Measurements from ENCODE around the gene CYB5A. TPM values are rescaled to one million over a fixed set of nuclear protein-coding genes. Genes with fewer than 3 reads are reported as not detected.

Gene CYB5A
- total and polyA plus RNA-seq, 9 of the 15 experiments (the other 6 are each of a cell fraction or from before 2014, with no cell fraction given) = 11.9 to 22.6 (median 14.1) TPM

DNA sequence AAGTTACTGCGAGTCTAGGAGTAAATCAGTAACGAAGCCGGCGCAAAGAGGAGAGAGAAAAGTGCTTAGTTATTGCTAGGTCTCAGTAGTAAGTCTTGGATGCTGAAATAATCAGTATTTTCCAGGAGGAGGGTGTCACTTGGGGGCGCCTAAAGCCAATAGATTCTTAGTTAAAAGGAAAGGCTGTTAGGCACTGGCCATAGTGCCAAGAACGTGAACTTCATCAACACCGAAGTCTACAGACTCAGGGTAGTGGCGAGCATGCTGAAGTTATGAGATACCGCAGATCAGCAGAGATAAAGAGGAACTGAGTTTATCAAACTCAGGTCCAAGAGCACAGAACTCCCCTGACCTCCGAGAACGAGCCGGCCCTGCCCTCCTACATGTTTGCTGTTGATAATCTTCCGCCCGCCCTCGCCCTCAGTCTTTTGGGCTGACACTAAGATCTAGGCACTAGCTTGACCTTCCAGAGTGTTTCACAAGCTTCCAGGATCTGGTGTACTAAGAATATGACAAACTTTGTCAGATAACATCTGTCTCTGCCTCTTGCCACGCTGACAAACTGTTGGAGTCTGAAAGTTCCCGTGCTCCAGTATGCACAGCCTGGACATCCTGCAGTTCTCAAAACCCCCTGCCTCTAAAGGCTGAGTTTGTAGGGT, 49.2 kb downstream of the CYB5A start (continued):
- TF ChIP-seq, protein P1, sequence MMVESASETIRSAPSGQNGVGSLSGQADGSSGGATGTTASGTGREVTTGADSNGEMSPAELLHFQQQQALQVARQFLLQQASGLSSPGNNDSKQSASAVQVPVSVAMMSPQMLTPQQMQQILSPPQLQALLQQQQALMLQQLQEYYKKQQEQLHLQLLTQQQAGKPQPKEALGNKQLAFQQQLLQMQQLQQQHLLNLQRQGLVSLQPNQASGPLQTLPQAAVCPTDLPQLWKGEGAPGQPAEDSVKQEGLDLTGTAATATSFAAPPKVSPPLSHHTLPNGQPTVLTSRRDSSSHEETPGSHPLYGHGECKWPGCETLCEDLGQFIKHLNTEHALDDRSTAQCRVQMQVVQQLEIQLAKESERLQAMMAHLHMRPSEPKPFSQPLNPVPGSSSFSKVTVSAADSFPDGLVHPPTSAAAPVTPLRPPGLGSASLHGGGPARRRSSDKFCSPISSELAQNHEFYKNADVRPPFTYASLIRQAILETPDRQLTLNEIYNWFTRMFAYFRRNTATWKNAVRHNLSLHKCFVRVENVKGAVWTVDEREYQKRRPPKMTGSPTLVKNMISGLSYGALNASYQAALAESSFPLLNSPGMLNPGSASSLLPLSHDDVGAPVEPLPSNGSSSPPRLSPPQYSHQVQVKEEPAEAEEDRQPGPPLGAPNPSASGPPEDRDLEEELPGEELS (CRISPR knock-in tag; IDR thresholded peaks at IDR 0.05; ENCODE audit: borderline replicate concordance) = no peak
- TF ChIP-seq CREB1 (IDR thresholded peaks at IDR 0.05) (no peak), CREB1 (CRISPR knock-in tag; IDR thresholded peaks at IDR 0.05) (no peak), ZSCAN32 (CRISPR knock-in tag; IDR thresholded peaks at IDR 0.05) (no peak), POLR3G (IDR thresholded peaks at IDR 0.05; ENCODE audit: extremely low read depth, insufficient read length, insufficient replicate concordance) (no peak), SMARCC2 (IDR thresholded peaks at IDR 0.05; ENCODE audit: low read depth) (0 out of 2 replicates have a peak, but pooled peaks have one; percentile 32), SRSF1 (IDR thresholded peaks at IDR 0.05; ENCODE audit: low read depth, low read length) (no peak), XRCC3 (IDR thresholded peaks at IDR 0.05) (no peak), MEF2A (IDR thresholded peaks at IDR 0.05; ENCODE audit: control insufficient read depth, low read depth, low read length) (no peak), NR2C2 (CRISPR knock-in tag; IDR thresholded peaks at IDR 0.05) (no peak), NR2C2 (tag; IDR thresholded peaks at IDR 0.05) (peak; percentile 74), MTA3 (IDR thresholded peaks at IDR 0.05; ENCODE audit: borderline replicate concordance) (peak; percentile 60; the same call in 1 of the 2 replicates), TAL1 (IDR thresholded peaks at IDR 0.05) (peak; percentile 74), TEAD4 (IDR thresholded peaks at IDR 0.05; ENCODE audit: low read length) (peak; percentile 80), TEAD4 (CRISPR knock-in tag; IDR thresholded peaks at IDR 0.05; ENCODE audit: borderline replicate concordance) (no peak), SNIP1 (IDR thresholded peaks at IDR 0.05; ENCODE audit: low read depth) (no peak), TEAD1 (CRISPR knock-in tag; IDR thresholded peaks at IDR 0.05) (0 out of 4 replicates have a peak, but pooled peaks of 1 of the 2 experiments have one; percentile 46), ZNF217 (CRISPR knock-in tag; IDR thresholded peaks at IDR 0.05) (no peak), ZNF830 (CRISPR knock-in tag; IDR thresholded peaks at IDR 0.05) (no peak), ZNF445 (CRISPR knock-in tag; IDR thresholded peaks at IDR 0.05; ENCODE audit: low read depth) (no peak), SMARCA4 (IDR thresholded peaks at IDR 0.05) (peak; percentile 79; the same call in 1 of the 2 replicates), FOXA3 (CRISPR knock-in tag; conservative IDR thresholded peaks at IDR 0.05 in 1 of 2, IDR thresholded peaks at IDR 0.05 in 1 of 2) (0 out of 4 replicates have a peak, but pooled peaks of 1 of the 2 experiments have one; percentile 11), HMGN3 (IDR thresholded peaks at IDR 0.05; ENCODE audit: borderline replicate concordance, extremely low read depth, insufficient read length, low read depth, low read length) (peak; percentile 40), HDAC1 (IDR thresholded peaks at IDR 0.05) (peak in 1 of 2 experiments; percentile 58; a peak in 2 of 4 replicates)
- TF ChIP-seq, protein P2, sequence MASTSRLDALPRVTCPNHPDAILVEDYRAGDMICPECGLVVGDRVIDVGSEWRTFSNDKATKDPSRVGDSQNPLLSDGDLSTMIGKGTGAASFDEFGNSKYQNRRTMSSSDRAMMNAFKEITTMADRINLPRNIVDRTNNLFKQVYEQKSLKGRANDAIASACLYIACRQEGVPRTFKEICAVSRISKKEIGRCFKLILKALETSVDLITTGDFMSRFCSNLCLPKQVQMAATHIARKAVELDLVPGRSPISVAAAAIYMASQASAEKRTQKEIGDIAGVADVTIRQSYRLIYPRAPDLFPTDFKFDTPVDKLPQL (IDR thresholded peaks at IDR 0.05; ENCODE audit: extremely low read depth, insufficient read length) = no peak
- TF ChIP-seq, protein P3, sequence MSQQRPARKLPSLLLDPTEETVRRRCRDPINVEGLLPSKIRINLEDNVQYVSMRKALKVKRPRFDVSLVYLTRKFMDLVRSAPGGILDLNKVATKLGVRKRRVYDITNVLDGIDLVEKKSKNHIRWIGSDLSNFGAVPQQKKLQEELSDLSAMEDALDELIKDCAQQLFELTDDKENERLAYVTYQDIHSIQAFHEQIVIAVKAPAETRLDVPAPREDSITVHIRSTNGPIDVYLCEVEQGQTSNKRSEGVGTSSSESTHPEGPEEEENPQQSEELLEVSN (IDR thresholded peaks at IDR 0.05; ENCODE audit: borderline replicate concordance in 1 of 2, extremely low read depth in 1 of 2, insufficient read depth in 1 of 2, insufficient read length in 1 of 2, low read depth in 1 of 2, low read length in 1 of 2, poor library complexity in 1 of 2, severe bottlenecking in 1 of 2) = peak in 1 of 2 experiments; percentile 19
